NCI-H345 (cell line): ENCODE data around the gene DEPP1.

Experiments used
- DNase-seq: peaks from one replicate; lab custom pipeline; 2025; lab: John Stamatoyannopoulos, UW

The DEPP1 gene

GRCh38 chr10:44979281-44980191 lies 927 bp upstream of the DEPP1 start:
- DNase-seq, result no peak

- DNase-seq, result no peak
Measured at GRCh38 chr10:44978213-44978569, 418 bp downstream of the DEPP1 start.

GRCh38 chr10:44977287-44978212 lies 1.1 kb downstream of the DEPP1 start:
- DNase-seq, result no peak

- no peak for DNase-seq
Measured at GRCh38 chr10:44976352-44977198, 2.0 kb downstream of the DEPP1 start.

GRCh38 chr10:44975431-44976331 lies 2.9 kb downstream of the DEPP1 start:
- DNase-seq, result peak; percentile 69

- peak; percentile 49 for DNase-seq
Measured at GRCh38 chr10:44974628-44975430, 3.8 kb downstream of the DEPP1 start.

GRCh38 chr10:44974082-44974627 lies 4.5 kb downstream of the DEPP1 start:
- no peak for DNase-seq

GRCh38 chr10:44973323-44974081 lies 5.1 kb downstream of the DEPP1 start:
- DNase-seq, result peak; percentile 56

- no peak for DNase-seq
Measured at GRCh38 chr10:44972874-44973306, 5.7 kb downstream of the DEPP1 start.

- DNase-seq, result no peak
Measured at GRCh38 chr10:44971935-44972757, 6.5 kb downstream of the DEPP1 start.

GRCh38 chr10:44971434-44971833 lies 7.2 kb downstream of the DEPP1 start:
- DNase-seq, result no peak

GRCh38 chr10:44970812-44971395 lies 7.7 kb downstream of the DEPP1 start:
- DNase-seq, result no peak

GRCh38 chr10:44969854-44970253 lies 8.8 kb downstream of the DEPP1 start:
- DNase-seq, result no peak

- no peak for DNase-seq
Measured at GRCh38 chr10:44968500-44969400, 9.9 kb downstream of the DEPP1 start.

- no peak for DNase-seq
Measured at GRCh38 chr10:44968091-44968490, 10.5 kb downstream of the DEPP1 start.

GRCh38 chr10:44967616-44968015 lies 11.0 kb downstream of the DEPP1 start:
- no peak for DNase-seq
